Astrocyte of the hippocampus (primary cell): Measurements from ENCODE around the gene ITM2B.
"Not testable (repeated sequence)": the region's sequence is repeated elsewhere in the genome, so short reads cannot be mapped to it uniquely, and the experiment has no call there.

ENCODE experiments used
- DNase-seq: peaks from one replicate; pipeline ENCODE4 v3.0.0; 2011; ENCODE audit warnings: low read depth, low spot score

The ITM2B gene

DNA sequence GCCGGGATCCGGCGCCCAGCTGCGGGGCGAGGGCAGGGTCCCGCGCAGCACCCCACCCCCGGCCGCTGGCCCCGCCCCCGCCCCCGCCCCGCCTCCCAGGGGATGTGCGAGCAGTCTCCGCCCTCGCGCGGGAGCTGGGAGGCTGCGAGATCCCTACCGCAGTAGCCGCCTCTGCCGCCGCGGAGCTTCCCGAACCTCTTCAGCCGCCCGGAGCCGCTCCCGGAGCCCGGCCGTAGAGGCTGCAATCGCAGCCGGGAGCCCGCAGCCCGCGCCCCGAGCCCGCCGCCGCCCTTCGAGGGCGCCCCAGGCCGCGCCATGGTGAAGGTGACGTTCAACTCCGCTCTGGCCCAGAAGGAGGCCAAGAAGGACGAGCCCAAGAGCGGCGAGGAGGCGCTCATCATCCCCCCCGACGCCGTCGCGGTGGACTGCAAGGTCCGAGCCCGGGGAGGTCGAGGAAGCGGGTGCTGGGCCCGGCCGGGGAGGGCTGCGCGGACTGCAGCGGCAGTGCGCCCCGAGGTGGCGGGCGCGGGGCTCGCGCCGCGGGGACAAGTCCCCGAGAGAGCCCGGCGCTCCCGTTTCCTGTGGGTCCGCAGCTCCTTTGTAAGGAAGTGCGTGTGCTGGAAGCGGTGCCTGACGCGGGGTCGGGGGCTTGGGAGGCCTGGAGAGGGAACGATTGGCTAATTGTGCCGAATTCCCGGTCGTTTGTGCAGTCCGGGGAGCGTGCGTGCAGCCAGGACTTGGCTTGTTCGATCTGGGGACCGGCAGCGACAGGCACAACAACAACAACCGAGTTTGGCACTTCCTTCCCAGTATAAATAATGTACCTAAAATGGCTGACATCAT is at the start of gene ITM2B:
TSS of gene ITM2B (plus strand) at position 161 of the 843 bp plus-strand sequence. CDS start at position 316, 155 bp downstream.
- peak; percentile 88 for DNase-seq

DNA sequence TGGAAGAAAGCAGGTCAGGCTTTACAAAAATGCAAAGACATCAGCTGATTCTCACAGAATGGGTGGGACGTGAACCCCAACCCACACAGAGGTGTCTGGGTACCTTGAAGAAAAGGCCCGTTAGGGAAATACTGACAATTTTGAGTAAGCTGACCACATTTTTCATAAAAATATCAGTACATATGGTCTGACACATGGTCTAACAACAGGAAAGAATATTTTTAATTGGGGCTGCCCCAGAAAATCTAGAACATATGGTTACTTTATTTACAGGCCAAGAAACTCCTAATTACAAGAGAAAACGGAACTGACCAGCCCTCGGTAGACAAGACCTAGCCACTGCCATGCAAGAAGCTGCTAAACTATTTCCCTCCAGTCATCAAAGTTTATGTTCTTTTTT is 48.7 kb upstream of the ITM2B start:
- no peak for DNase-seq

DNA sequence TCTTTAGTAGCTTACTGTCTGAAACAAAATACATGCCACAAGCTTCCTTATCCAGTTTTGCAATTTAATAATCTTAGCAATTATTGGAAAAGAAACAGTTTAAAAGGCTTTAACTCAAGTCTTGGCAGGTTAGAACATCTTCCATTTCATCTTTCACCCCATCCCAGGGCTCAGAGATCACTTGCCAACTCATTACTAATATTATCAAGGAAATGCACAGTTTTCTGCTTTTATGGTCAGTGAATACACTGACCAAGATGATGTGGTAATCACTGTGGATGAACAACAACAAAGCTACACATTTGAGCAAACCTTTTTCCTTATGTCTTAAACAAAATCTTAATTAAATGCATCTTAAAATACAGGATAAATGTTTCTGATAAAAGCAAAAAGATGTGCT is 48.0 kb upstream of the ITM2B start:
- no peak for DNase-seq

DNA sequence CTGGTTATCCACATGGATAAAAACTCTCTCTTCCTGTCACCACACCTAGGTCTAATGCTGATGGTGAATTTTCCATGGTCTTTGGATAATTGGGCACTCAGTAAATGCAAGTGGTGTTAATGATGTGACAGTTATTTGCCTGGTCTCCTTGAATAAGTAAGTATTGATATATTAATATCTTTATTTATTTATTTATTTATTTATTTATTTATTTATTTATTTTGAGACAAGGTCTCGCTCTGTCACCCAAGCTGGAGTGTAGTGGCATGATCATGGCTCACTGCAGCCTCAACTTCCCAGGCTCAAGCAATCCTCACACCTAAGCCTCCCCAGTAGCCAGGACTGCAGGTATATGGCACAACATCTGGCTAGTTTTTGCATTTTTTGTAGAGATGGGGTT is 46.3 kb upstream of the ITM2B start:
- DNase-seq, result no peak

DNA sequence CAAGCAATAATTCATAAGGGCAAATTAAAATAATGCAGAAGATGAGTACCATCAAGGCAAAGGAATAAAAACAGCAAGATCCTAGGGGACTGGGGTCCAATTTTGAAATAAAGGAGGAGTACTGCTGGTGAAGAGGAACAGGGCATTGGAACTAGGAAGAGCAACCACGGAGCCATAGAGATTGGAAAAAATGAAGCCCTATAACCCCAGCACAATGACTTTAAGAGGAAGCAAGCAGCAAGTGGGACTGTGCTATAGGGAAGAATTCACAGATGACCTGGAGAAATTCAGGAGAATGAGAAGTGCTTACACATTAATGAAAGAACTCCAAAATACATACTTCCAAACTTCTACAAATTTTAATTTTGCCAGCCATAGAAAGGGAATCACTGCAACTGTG is 44.9 kb upstream of the ITM2B start:
- no peak for DNase-seq

DNA sequence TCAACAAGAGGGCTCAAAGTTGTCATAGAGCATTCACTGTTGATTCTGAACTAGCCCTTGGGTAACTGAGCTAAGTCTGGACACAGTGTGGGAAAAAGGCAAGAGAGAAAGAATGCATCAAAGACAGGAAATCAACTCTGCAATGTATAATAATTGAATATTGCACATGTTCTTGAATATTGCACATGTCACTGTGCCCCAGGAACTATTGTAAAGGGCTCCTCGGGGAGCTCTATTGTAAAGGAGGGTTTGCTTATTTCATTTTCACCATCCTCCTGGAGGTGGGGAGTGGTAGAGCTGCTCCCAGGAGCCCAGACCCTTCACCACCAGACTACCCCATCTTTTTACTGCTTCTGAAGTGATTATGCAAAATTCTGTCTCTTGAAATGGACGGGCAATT is 44.4 kb upstream of the ITM2B start:
- no peak for DNase-seq

DNA sequence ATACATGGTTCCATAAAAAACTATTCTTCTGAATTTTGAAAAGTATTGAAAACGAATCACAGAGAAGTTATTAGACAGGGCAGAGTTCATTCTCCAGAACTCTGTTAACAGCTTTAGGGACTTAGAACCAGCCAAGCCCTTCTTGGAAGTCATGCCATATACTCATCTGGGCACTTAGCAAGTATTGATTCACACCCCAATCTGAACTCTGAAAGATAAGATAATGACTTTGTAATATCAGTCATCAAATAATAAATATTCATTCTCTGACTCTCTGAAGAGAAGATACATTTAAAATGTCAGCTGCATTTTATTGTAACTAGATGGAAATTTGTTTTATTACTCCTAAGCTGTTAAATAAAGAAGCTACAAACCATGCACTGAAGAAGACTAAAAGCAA is 43.8 kb upstream of the ITM2B start:
- no peak for DNase-seq

DNA sequence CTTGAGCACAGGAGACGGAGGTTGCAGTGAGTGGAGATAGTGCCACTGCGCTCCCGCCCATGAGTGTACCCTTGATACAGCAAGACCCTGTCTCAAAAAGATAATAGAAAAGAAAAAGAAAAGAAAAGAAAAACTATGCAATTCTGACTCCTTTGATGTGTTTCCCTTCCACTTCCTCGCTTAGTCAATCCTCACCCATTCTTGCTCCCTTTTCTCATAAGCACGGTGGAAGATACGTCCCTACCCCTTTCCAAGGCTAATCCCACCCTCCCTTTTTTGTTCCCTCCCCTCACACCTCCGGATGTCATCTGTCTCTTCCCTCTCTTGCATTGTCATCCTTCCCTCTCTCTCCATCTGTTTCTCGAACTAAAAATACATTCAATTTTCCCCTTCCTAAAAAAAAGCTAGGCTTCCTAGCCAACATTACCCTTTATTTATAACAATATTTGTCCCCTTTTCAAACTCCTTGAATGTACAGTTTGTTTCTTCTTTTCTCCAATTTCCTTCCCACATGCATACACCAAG is 40.5 kb upstream of the ITM2B start:
- no peak for DNase-seq

DNA sequence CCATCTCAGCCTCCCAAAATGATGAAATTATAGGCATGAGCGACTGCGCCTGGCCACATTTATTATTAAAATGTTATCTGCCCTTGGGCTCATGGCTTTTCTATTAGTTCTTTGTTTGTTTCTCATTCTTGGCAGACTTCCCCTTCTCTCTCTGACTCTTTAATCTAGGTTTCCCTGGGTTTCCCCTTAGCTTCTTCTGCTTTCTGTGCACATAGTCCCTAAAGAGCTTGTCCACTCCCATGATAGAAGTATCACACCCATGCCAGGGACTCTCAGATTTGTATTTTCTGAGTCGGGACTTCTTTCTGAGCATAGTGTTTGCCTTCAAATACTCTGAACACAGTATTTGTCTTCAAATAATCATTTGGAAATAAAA is 38.6 kb upstream of the ITM2B start:
- peak; percentile 4 for DNase-seq

DNA sequence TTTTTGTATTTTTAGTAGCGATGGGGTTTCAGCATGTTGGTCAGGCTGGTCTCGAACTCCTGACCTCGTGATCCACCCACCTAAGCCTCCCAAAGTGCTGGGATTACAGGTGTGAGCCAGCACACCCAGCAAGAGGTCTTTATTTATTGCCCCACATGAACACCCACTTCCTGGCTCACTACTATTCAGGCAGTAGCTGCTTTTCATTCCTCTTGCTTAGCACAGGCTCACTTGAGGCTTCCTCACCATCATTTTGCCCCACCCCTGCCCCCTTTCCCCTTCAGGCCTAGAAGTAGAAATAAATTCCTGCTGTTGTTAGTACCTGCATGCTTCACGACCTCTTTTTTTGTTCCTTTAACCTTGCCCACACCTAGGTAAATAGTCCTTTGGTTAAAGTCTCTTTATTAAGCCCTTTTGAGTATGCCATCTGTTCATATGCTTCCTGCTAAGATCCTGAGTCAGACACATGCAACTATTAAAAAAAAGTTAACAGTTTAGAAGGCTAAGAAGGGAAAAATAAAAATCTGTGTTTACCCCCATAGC is 33.5 kb upstream of the ITM2B start:
- no peak for DNase-seq

DNA sequence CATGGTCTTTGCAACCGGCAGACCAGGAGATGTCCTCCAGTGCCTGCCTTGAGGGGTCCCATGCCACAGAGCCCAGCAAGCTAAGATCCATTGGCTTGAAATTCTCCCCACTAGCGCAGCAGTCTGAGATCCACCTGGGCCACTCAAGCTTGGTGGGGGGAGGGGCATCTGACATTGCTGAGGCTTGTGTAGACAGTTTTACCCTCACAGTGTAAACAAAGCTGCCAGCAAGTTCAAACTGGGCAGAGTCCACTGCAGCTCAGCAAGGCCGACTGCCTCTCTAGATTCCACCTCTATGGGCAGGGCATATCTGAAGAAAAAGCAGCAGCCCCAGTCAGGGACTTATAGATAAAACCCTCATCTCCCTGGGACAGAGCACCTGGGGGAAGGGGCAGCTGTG is 32.0 kb upstream of the ITM2B start:
- DNase-seq, result no peak

DNA sequence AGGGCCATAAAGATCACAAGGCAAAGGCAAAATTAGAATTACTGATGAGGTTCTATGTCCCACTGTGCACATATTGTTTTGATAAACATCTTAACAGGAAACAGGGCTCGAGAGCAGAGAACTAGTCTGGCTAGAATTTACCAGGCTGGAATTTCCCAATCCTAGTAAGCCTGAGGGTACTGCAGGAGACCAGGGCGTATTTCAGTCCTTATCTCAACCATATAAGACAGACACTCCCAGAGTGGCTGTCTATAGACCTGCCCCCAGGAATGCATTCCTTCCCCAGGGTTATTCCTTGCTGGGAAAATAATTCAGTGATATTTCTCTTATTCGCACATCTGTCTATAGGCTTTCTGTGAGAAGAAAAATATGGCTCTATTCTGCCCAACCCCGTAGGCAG is 25.8 kb upstream of the ITM2B start:
- DNase-seq, result not testable (repeated sequence)

DNA sequence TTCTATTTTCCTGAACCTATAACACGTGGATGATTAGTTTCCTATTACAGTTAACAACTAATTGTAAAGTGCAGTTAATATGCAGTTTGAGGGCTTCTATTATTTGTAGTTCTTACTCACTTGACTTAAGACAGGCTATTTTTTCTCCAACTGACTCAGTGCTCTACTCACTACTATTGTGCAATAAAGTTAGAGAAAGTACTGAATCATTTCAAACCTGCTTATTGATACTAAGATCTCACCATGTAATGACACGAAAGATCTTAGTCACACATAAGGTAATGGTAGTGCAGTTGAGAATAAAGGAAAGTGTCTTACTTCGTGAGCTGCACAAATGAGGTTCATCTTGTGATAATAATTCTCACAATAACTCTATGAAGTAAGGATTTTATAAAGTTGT is 22.8 kb upstream of the ITM2B start:
- peak; percentile 13 for DNase-seq

DNA sequence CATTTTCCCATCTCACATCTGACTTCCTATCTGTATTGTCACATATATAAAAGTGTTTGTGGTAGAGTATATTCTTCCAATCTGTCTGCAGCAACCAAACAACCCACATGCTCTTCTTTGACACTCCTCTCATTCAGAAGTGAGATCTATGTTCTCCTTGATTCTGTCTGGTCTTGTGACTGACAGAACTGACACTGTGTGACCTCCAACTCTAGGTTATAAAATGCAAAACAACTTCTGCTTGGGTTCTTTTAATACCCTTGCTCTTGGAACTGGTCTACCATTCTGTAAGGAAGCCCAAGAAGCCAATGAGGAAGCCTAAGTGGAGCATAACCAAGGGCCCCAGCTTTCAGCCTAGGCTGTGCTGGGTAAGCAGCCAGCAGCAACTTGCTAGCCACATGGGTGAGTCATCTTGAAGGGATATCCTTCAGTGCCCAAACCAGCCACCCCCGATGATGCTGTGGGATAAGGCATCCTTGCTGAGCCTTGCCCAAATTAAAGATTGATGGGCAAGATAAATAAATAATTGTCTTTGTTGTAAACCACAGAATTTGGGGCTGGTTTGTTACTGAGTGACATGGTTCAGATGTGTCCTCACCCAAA is 18.4 kb upstream of the ITM2B start:
- no peak for DNase-seq

DNA sequence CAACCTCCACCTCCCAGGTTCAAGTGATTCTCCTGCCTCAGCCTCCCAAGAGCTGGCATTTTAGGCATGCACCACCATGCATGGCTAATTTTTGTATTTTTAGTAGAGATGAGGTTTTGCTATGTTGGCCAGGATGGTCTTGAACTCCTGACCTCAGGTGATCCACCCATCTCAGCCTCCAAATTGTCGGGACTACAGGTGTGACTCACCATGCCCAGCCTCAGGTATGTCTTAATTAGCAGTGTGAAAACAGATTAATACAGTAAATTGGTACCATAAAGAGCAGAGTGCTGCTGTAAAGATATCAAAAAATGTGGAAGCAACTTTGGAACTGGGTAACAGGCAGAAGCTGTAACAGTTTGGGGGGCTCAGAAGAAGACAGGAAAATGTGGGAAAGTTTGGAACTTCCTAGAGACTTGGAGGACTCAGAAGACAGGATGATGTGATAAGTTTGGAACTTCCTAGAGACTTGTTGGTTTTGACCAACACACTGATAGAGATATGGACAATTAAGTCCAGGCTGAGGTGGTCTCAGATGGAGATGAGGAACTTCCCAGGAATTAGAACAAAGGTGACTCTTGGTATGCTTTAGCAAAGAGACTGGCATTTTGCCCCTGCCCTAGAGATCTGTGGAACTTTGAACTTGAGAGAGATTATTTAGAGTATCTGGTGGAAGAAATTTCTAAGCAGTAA is 17.3 kb upstream of the ITM2B start:
- DNase-seq, result not testable (repeated sequence)

DNA sequence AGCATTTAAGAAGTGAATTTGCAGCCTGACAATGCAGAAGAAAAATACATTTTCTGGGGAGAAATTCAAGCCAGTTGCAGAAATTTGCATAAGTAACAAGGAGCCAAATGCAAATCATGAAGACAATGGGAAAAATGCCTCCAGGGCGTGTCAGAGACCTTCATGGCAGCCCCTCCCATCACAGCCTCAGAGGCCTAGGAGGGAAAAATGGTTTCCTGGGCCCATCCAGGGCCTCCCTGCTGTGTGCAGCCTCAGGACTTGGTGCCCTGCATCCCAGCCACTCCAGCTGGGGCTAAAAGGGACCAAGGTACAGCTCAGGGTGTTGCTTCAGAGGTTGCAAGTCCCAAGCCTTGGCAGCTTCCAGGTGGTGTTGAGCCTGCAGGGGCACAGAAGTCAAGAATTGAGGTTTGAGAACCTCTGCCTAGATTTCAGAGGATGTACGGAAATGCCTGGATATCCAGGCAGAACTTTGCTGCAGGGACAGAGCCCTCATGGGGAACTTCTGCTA is 16.7 kb upstream of the ITM2B start:
- no peak for DNase-seq

DNA sequence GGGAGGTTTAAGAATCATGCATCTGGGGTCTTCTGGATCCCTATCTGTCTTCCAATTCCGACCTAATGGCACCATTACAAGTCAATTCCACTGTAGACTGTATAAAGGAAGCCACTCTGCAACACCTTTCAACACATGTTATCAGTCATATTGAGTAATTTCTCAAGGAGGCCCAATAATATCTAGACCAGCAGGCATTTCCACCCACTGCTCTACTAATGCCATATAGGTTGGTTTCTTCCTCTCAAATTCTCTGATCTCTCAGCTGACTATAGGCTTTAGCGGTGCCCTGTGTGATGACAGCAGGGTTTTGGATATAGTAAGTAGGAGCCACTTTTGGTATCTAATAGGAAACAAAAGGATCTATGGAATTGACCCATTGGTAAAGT is 12.4 kb upstream of the ITM2B start:
- no peak for DNase-seq

DNA sequence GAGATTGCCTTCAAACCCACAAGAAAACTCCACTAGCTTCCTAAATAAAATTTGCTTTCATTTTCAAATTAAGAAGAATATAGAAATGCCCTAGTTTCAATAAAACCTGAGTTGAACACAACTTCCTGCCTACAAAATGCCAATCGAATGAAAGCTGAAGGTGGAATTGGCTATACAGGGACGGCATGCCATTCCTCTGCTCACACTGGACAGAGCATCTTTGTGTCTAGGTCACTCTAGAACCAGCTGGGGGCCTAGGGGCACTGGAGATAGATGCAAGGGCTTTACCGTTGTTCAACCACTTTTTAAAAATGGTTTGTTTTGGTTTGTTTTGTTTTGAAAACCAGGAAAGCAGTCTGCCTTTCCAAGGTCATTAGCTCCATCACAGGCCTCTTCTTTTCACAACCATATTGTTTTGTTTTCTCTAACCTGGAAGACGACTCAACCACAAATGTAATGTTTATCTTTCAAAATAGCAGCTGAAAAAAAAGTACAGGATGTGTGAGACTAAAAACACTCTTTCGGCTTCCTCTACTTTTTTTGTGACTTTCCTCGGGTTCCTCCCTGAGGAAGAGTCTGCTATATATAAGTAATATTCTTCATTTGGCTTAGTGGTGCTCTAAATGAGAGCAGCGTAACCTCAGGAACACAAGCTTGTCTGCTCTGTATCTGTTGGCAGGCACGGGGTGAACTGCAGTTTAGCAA is 11.9 kb upstream of the ITM2B start:
- no peak for DNase-seq

DNA sequence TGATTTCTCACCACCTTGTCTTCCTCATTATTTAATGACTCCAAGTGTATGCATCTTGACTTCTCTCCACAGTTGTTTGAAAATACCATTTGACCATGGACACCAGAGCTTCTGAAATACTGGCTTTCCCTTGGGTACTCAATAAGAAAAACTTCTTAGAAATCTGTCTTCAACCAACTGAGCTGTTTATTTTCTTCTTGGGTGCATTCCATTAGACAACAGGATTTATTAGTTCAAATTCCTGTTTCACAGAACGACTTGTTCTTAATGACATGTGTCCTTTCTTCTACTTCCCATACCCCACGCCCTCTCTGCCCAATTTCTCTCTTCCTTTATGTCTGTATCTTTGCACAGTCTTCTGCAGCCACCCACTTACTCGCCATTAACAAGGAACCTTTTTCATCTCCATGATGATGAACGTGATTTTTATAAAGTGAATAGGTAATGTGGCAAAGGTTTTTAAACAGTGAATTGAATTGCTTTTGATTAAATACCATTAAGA is 11.3 kb upstream of the ITM2B start:
- DNase-seq, result no peak

DNA sequence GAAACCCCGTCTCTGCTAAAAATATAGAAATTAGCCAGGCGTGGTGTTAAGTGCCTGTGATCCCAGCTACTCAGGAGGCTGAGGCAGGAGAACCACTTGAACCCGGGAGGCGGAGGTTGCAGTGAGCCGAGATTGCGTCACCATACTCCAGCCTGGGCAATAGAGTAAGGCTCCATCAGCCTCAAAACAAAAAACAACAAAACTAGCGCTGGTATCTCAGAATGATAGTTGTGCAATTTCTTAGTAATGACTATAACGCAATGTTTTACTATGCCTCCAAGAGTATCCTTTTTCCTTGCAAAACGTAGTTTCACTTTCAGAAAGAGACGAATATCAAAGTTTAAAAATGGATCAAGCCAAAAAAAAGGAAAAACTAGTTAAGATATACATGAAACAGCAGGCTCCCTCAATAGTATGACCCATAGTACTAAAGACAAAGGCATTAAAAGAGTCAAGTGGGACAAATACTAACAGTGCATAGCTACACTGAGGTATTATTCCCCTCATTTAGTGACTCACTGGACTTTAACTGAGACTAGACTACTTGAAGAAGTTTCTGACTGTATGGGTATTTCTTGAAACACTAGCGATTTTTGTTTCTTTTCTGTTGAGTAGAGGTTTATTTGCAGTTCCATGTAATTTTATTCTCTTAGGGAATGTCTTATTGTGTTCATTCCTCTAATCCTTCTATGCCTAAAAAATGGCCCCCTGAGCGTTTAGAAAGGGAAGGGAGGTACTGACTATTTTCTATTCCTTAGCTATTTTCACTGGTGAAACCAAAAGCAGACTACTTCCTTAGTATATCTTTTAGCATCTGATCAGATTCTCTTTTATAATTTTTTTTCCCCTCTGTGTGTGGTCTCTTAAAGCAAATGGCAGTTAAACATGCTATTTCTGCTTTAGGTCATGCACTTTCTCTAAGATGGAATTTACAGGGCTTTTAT is 10.4 kb upstream of the ITM2B start:
- no peak for DNase-seq
